CD14-positive monocyte (primary cell): ENCODE results near the gene FLRT1. TPM values are rescaled to one million over a fixed set of nuclear protein-coding genes. Genes with fewer than 3 reads are reported as not detected.

Experiments
- DNase-seq, 3 donors: peaks; one replicate each; pipeline ENCODE4 v3.0.0-alpha.2; 2011 to 2022
- H2AFZ ChIP-seq: 2 replicates; pipeline ENCODE4 v1.6.0; 2012; ENCODE audit warnings: mild to moderate bottlenecking, low read depth, low read length, inconsistent platforms; ENCODE audit not compliant: insufficient read depth, poor library complexity, severe bottlenecking
- H3K27ac ChIP-seq, 2 donors: 1 replicate in 1 of 2; 2 replicates in 1 of 2; pipeline ENCODE4 v1.5.1; 2012 to 2013; ENCODE audit warnings: low read length in 2 of 2, control low read depth in 1 of 2, inconsistent platforms in 1 of 2, low read depth in 1 of 2, mild to moderate bottlenecking in 1 of 2
- H3K27me3 ChIP-seq, 2 donors: one replicate each; pipeline versions ENCODE4 v1.6.0 to v1.6.1; 2011 to 2013; ENCODE audit warnings: low read length in 2 of 2; ENCODE audit not compliant: control insufficient read depth in 2 of 2, insufficient read depth in 2 of 2
- H3K36me3 ChIP-seq, 2 donors: replicated peaks in 1 of 2; 1 replicate in 1 of 2; 2 replicates in 1 of 2; pipeline versions ENCODE4 v1.5.1 to v1.6.1; 2012 to 2013; ENCODE audit warnings: low read length in 2 of 2, control low read depth in 1 of 2, inconsistent platforms in 1 of 2, mild to moderate bottlenecking in 1 of 2; ENCODE audit not compliant: insufficient read depth in 2 of 2, control insufficient read depth in 1 of 2
- H3K4me1 ChIP-seq, 2 donors: 1 replicate in 1 of 2; 2 replicates in 1 of 2; pipeline versions ENCODE4 v1.5.1 to v1.6.1; 2012 to 2013; ENCODE audit warnings: low read length in 2 of 2, control low read depth in 1 of 2, inconsistent platforms in 1 of 2, mild to moderate bottlenecking in 1 of 2, moderate library complexity in 1 of 2; ENCODE audit not compliant: insufficient read depth in 2 of 2, control insufficient read depth in 1 of 2
- H3K4me2 ChIP-seq: replicated peaks from 2 replicates; pipeline ENCODE3; 2012; ENCODE audit warnings: low read length, moderate library complexity, mild to moderate bottlenecking; ENCODE audit not compliant: poor library complexity, severe bottlenecking; ENCODE audit errors: extremely low read depth
- H3K4me3 ChIP-seq, 3 experiments: fragments of 200-600 bp in 1 of 3; sonication (generic) in 1 of 3; replicated peaks in 1 of 3; 1 replicate in 2 of 3; 2 replicates in 1 of 3; pipeline ENCODE4 v1.5.1; 2011 to 2013; ENCODE audit warnings: low read length in 3 of 3, mild to moderate bottlenecking in 3 of 3, control low read depth in 2 of 3, low read depth in 2 of 3, inconsistent platforms in 1 of 3, moderate library complexity in 1 of 3
- H3K79me2 ChIP-seq: 2 replicates; pipeline ENCODE4 v1.6.0; 2012; ENCODE audit warnings: mild to moderate bottlenecking, control low read depth, inconsistent platforms, low read length, moderate library complexity; ENCODE audit not compliant: insufficient read depth
- H3K9ac ChIP-seq: 2 replicates; pipeline ENCODE4 v1.6.0; 2017; ENCODE audit warnings: low read length, mild to moderate bottlenecking; ENCODE audit not compliant: insufficient read depth, poor library complexity, severe bottlenecking
- H3K9me3 ChIP-seq, 2 donors: replicated peaks in 1 of 2; 1 replicate in 1 of 2; 2 replicates in 1 of 2; pipeline versions ENCODE4 v1.5.1 to v1.6.1; 2012 to 2013; ENCODE audit warnings: low read length in 2 of 2, control low read depth in 1 of 2; ENCODE audit not compliant: control insufficient read depth in 1 of 2, insufficient read depth in 1 of 2
- H4K20me1 ChIP-seq: 2 replicates; pipeline ENCODE4 v1.6.0; 2012; ENCODE audit warnings: mild to moderate bottlenecking, low read length, control low read depth, moderate library complexity; ENCODE audit not compliant: insufficient read depth
- H3K27ac Mint-ChIP-seq, 7 donors: one replicate each; pipeline ENCODE4 v1.8.0; 2020; ENCODE audit warnings: mild to moderate bottlenecking in 7 of 7, mixed read lengths in 7 of 7, moderate library complexity in 6 of 7, inconsistent platforms in 2 of 7
- H3K27me3 Mint-ChIP-seq, 3 donors: one replicate each; pipeline ENCODE4 v1.8.0; 2021 to 2022; ENCODE audit warnings: low read depth in 3 of 3, mild to moderate bottlenecking in 3 of 3, mixed read lengths in 3 of 3, moderate library complexity in 3 of 3, inconsistent platforms in 1 of 3
- H3K36me3 Mint-ChIP-seq, 2 donors: one replicate each; pipeline ENCODE4 v1.8.0; 2020; ENCODE audit warnings: mixed read lengths in 2 of 2, inconsistent platforms in 1 of 2, mild to moderate bottlenecking in 1 of 2
- H3K4me1 Mint-ChIP-seq: one replicate; pipeline ENCODE4 v1.8.0; 2020; ENCODE audit warnings: mild to moderate bottlenecking, mixed read lengths
- H3K4me3 Mint-ChIP-seq, 2 donors: one replicate each; pipeline ENCODE4 v1.8.0; 2020; ENCODE audit warnings: mild to moderate bottlenecking in 2 of 2, mixed read lengths in 2 of 2, moderate library complexity in 1 of 2
- H3K9me3 Mint-ChIP-seq, 7 donors: one replicate each; pipeline ENCODE4 v1.8.0; 2020 to 2022; ENCODE audit warnings: mixed read lengths in 7 of 7, mild to moderate bottlenecking in 6 of 7, moderate library complexity in 6 of 7, inconsistent platforms in 2 of 7
- CTCF ChIP-seq: fragments of 200-600 bp; IDR thresholded peaks from one replicate; pipeline ENCODE4 v1.8.0; 2022; ENCODE audit warnings: antibody characterized with exemption, mild to moderate bottlenecking
- WGBS: methylation state at CpG from one replicate; pipeline ENCODE4 v1.1.5; 2013; ENCODE audit warnings: missing lambda C conversion rate; ENCODE audit not compliant: insufficient coverage; 5-methylcytosine and 5-hydroxymethylcytosine counted together
- intact Hi-C, 2 donors: fragments of 100-400 bp; cut with micrococcal nuclease; formaldehyde crosslinking; loops; one replicate each; pipeline versions ENCODE4 v1.15.0 to v1.15.1; 2023
- polyA plus RNA-seq, 3 donors: library from polyadenylated mRNA; depleted of rRNA in 1 of 3; unstranded in 2 of 3; stranded (reverse) in 1 of 3; fragments of 300-500 nt in 2 of 3; fragments of >200 nt in 1 of 3; fragmentation: Illumina TruSeq in 2 of 3; gene quantifications; 1 replicate in 2 of 3; 2 replicates in 1 of 3; pipeline ENCODE4 v1.2.3, GENCODE V29; 2012 to 2021

FLRT1 gene
- polyA plus RNA-seq, 3 donors = not detected

DNA sequence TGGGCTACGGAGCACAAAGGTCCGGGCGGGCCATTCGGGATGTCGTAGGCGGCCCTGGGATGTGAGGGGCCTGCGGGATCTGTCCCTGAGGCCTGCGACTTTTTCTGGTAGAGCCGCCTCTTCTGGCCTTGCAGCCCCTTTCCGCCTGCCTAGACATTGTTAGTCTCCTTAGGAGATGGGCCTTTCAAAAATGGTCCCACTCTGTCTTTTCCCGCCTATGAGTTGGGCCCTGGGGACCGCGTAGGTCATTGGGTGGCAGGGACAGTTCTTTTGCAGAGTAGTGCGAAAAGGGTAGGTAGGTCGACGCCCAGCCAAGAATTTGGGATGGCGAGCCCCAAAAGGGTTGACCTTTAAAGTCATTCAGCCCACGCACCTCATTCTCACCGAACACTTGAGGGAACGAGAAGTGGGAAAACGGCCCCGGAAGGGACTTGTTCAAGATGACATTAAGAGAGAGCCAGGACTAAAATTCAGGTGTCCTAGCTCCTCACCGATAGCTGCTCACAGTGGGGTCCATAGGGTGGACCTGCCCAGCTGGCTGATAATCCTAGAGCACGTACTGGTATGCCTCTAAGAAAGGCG lies 48.7 kb upstream of the FLRT1 start:
- peak in 1 of 3 donors; percentile 1 for DNase-seq
- TF ChIP-seq CTCF = no peak
- Histone ChIP-seq H3K4me3 (peak overlapping the region; percentile 83 to 99 (median 97)), H2AFZ (peak overlapping the region; percentile 97), H3K79me2 (peaks cover 43% of the 10 kb centered on the region), H3K9me3 (no peaks in the 10 kb centered on the region), H4K20me1 (peaks cover 45% of the 10 kb centered on the region), H3K36me3 (peaks cover 20 to 34% of the 10 kb centered on the region in 2 donors), H3K4me1 (peaks cover 30 to 41% of the 10 kb centered on the region in 2 donors), H3K4me2 (peak overlapping the region; percentile 97), H3K27ac (peak overlapping the region in 1 of 2 donors; percentile 93), H3K27me3 (no peaks in the 10 kb centered on the region), H3K9ac (peak overlapping the region; percentile 97)
- H3K9me3 Mint-ChIP-seq = no peaks in the 10 kb centered on the region
- peaks cover 0 to 4% (median 1%) of the 10 kb centered on the region in 3 donors for H3K27me3 Mint-ChIP-seq
- H3K4me1 Mint-ChIP-seq = peaks cover 32% of the 10 kb centered on the region
- peak overlapping the region; percentile 63 to 99 for H3K4me3 Mint-ChIP-seq
- 53% methylated on average over 22 of the region's 25 CpGs for WGBS
- H3K27ac Mint-ChIP-seq = peak overlapping the region in 4 of 7 donors; percentile 37 to 82 (median 62)
- H3K36me3 Mint-ChIP-seq = peaks cover 34 to 40% of the 10 kb centered on the region in 2 donors
- intact Hi-C loops = no loop called here

DNA sequence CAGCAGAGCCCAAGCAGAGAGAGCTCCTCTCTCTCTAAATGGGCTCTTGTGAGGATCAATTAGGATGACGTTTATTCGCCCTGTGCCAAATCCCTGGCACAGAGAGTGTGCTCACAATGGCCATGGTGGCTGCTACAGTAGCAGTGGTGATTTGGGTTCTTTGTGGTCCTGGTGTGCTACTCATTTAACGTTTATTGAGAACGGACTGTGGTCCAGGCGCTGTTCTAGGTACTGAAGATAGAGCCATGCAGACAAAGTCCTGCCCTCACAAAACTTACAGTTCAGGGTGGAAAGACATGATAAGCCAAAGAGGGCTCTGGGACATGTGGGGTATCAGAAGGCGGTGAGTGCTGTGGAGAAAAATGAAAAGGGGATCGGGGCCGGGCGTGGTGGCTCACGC lies 44.2 kb upstream of the FLRT1 start:
- H3K9me3 ChIP-seq = no peaks in the 10 kb centered on the region
- Mint-ChIP-seq H3K27me3 (peaks cover 0 to 3% (median 2%) of the 10 kb centered on the region in 3 donors), H3K4me3 (no peak overlapping the region), H3K9me3 (no peaks in the 10 kb centered on the region), H3K36me3 (peaks cover 62 to 82% of the 10 kb centered on the region in 2 donors), H3K4me1 (peaks cover 31% of the 10 kb centered on the region), H3K27ac (no peak overlapping the region)
- intact Hi-C loops = no loop called here
- H3K9ac ChIP-seq = no peak overlapping the region
- TF ChIP-seq CTCF = no peak
- H3K4me1 ChIP-seq = peaks cover 23 to 30% of the 10 kb centered on the region in 2 donors
- H3K4me3 ChIP-seq = no peak overlapping the region
- H4K20me1 ChIP-seq = peaks cover 84% of the 10 kb centered on the region
- H3K27ac ChIP-seq = no peak overlapping the region
- no peak for DNase-seq
- no peak overlapping the region for H3K4me2 ChIP-seq
- H3K36me3 ChIP-seq = peaks cover 44 to 63% of the 10 kb centered on the region in 2 donors
- peaks cover 35% of the 10 kb centered on the region for H3K79me2 ChIP-seq
- no peaks in the 10 kb centered on the region for H3K27me3 ChIP-seq
- H2AFZ ChIP-seq = no peak overlapping the region
- WGBS = 100% methylated on average over 2 of the region's 10 CpGs
